Measurements from ENCODE around the gene CPN1.
"Not testable (repeated sequence)": the region's sequence is repeated elsewhere in the genome, so short reads cannot be mapped to it uniquely, and the experiment has no call there.

Gene CPN1

GRCh38 chr10:100021322-100021721, 60.3 kb downstream of the CPN1 start:
- no peak for ATAC-seq

GRCh38 chr10:100020886-100021253, 60.8 kb downstream of the CPN1 start:
- ATAC-seq, result no peak

- peak; percentile 33 to 51 for ATAC-seq
Measured at GRCh38 chr10:100020142-100020885, 61.4 kb downstream of the CPN1 start.

- ATAC-seq, result no peak
Measured at GRCh38 chr10:100019787-100020141, 61.9 kb downstream of the CPN1 start.

GRCh38 chr10:100014071-100014762, 67.5 kb downstream of the CPN1 start:
- no peak for ATAC-seq

- ATAC-seq, result no peak
Measured at GRCh38 chr10:100013621-100014020, 68.0 kb downstream of the CPN1 start.

GRCh38 chr10:100011906-100012305, 69.8 kb downstream of the CPN1 start:
- ATAC-seq, result not testable (repeated sequence)

- peak; percentile 89 to 91 for ATAC-seq
Measured at GRCh38 chr10:100009793-100010676, 71.6 kb downstream of the CPN1 start, which contains the start of gene DNMBP. Gene DNMBP (minus strand): TSS chr10:100009947. CDS start chr10:99972124, 37,823 bp downstream.

GRCh38 chr10:100009283-100009792, 72.3 kb downstream of the CPN1 start:
- ATAC-seq, result peak; percentile 54 to 62

GRCh38 chr10:100008708-100009282, 72.9 kb downstream of the CPN1 start:
- no peak for ATAC-seq

- no peak for ATAC-seq
Measured at GRCh38 chr10:100008142-100008522, 73.5 kb downstream of the CPN1 start.

GRCh38 chr10:100007231-100008141, 74.2 kb downstream of the CPN1 start:
- no peak for ATAC-seq

GRCh38 chr10:100006243-100006886, 75.3 kb downstream of the CPN1 start:
- ATAC-seq, result peak; percentile 74 to 75

GRCh38 chr10:100004805-100005510, 76.7 kb downstream of the CPN1 start:
- no peak for ATAC-seq

GRCh38 chr10:100000109-100000644, 81.5 kb downstream of the CPN1 start:
- no peak for ATAC-seq

- ATAC-seq, result no peak
Measured at GRCh38 chr10:99999319-100000108, 82.2 kb downstream of the CPN1 start.

GRCh38 chr10:99998889-99999288, 82.8 kb downstream of the CPN1 start:
- no peak for ATAC-seq

GRCh38 chr10:99996671-99997648, 84.7 kb downstream of the CPN1 start:
- ATAC-seq, result no peak
